Peyer's patch (tissue), 4 donors: ENCODE data around the gene CTSD.

Experiments
- CTCF ChIP-seq, 6 experiments: fragments of 450-650 bp in 4 of 6; fragments of 200-600 bp in 2 of 6; sonication (generic) in 1 of 6; IDR thresholded peaks; one replicate each; pipeline ENCODE4 v1.5.1; 2017 to 2019; ENCODE audit warnings: antibody characterized with exemption in 6 of 6, mild to moderate bottlenecking in 3 of 6, moderate library complexity in 1 of 6
- POLR2A ChIP-seq, 2 donors: fragments of 450-650 bp; IDR thresholded peaks; one replicate each; pipeline ENCODE4 v1.5.1; 2017; ENCODE audit warnings: antibody characterized with exemption in 2 of 2, mild to moderate bottlenecking in 2 of 2, moderate library complexity in 2 of 2

DNA sequence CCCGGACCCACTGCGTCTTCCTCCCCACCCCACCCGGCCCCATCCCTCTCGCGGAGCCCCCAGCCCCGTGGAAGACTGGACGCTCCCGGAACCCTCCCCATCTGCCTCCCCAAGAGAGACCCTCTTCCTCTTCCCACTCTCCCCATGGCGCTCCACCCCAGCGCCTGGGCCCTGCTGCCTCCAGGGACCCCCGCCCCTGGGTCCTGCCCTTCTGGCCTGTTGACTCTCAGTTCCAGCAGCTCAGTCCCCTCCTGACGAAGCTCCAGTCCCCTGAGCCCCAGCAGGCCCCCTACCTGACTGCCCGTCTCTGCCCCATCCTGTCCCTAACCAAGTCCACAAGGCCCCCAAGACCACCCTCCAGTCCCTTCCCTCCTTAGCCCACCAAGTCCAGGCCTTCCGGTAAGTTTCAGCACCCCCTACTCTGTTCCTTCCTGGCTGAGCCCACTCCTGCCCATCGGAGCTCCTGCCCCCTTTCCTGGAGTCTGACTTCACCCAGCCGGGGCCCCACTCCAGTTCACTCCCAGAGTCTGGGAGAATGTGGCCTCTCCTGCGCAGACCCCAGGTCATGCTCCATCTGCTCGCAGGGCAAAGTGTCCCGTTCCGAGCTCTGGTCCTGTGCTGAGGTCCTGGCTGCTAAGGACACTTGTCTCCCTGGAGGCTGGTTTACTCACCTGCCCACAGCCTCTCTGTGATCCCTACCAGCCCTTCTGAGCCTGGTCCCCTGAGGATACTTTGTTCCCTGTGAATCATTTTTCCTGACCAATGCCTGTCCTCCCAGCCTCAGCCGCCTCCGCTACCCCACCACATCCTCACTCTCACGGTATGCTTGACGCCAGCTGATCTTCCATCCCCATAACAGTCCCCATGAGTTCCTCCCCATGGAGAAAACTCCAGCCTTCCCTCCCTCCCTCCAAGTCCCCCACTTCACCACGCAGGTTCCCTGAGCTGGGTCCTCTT lies 14.1 kb downstream of the CTSD start:
- TF ChIP-seq POLR2A (IDR thresholded peaks at IDR 0.05) (no peak), CTCF (IDR thresholded peaks at IDR 0.05) (no peak)
